Left ventricle myocardium inferior (tissue), 1 donor: ENCODE data around the gene SPSB4. TPM values are rescaled to one million over a fixed set of nuclear protein-coding genes. Genes with fewer than 3 reads are reported as not detected.

Source experiments
- DNase-seq: peaks from one replicate; pipeline ENCODE4 v3.0.0-alpha.2; 2020
- H3K27ac ChIP-seq: fragments of 200-600 bp; replicated peaks from 2 replicates; pipeline ENCODE4 v1.8.0; 2021
- H3K27me3 ChIP-seq: fragments of 200-600 bp; 2 replicates; pipeline ENCODE4 v1.8.0; 2021; ENCODE audit warnings: low read depth
- H3K36me3 ChIP-seq: fragments of 200-600 bp; 2 replicates; pipeline ENCODE4 v1.8.0; 2021
- H3K4me1 ChIP-seq: fragments of 200-600 bp; 2 replicates; pipeline ENCODE4 v1.8.0; 2021
- H3K4me3 ChIP-seq: fragments of 200-600 bp; 2 replicates; pipeline ENCODE4 v1.8.0; 2021; ENCODE audit warnings: mild to moderate bottlenecking, moderate library complexity
- H3K9me3 ChIP-seq: fragments of 200-600 bp; replicated peaks from 2 replicates; pipeline ENCODE4 v1.8.0; 2021
- CTCF ChIP-seq: fragments of 200-600 bp; IDR thresholded peaks from 2 replicates; pipeline ENCODE4 v1.8.0; 2021; ENCODE audit warnings: antibody characterized with exemption, mild to moderate bottlenecking, borderline replicate concordance
- intact Hi-C: fragments of 100-400 bp; cut with micrococcal nuclease; formaldehyde crosslinking; loops from one replicate; pipeline ENCODE4 v1.11.0; 2022
- total RNA-seq: library from RNA; stranded (reverse); fragmentation: NEBNext Ultra II Directional; extraction: Animal tissue kit (Norgen Biotek cat#: 25700); gene quantifications from one replicate; pipeline ENCODE4 v1.2.1, GENCODE V29; 2021
- donor health status: DM: no; HTN: yes; CAD: no; lungs with severe emphysema.

SPSB4 gene
- total RNA-seq, 1 donor from 2014 or later, result 11.2 TPM

- peaks cover 34% of the 10 kb centered on the region for H3K4me1 ChIP-seq
- no peaks in the 10 kb centered on the region for H3K36me3 ChIP-seq
- no peak overlapping the region for H3K4me3 ChIP-seq
- no peak for DNase-seq
- H3K27me3 ChIP-seq, result no peaks in the 10 kb centered on the region
- no peak for TF ChIP-seq CTCF
- intact Hi-C loops, result no loop called here
- H3K27ac ChIP-seq, result peak overlapping the region; percentile 73
- no peaks in the 10 kb centered on the region for H3K9me3 ChIP-seq
Measured at GRCh38 chr3:141077631-141078030, 26.5 kb downstream of the SPSB4 start.

- Histone ChIP-seq H3K27me3 (no peaks in the 10 kb centered on the region), H3K27ac (peak overlapping the region; percentile 73), H3K4me3 (no peak overlapping the region), H3K36me3 (no peaks in the 10 kb centered on the region), H3K4me1 (peaks cover 36% of the 10 kb centered on the region), H3K9me3 (no peaks in the 10 kb centered on the region)
- DNase-seq, result no peak
- intact Hi-C loops, result no loop called here
- TF ChIP-seq CTCF, result no peak
Measured at GRCh38 chr3:141078200-141078599, 27.1 kb downstream of the SPSB4 start.

- H3K4me1 ChIP-seq, result peaks cover 58% of the 10 kb centered on the region
- intact Hi-C loops, result no loop called here
- DNase-seq, result no peak
Measured at GRCh38 chr3:141080431-141080830, 29.3 kb downstream of the SPSB4 start.

GRCh38 chr3:141081141-141081795 is 30.1 kb downstream of the SPSB4 start:
- Histone ChIP-seq H3K27ac (no peak overlapping the region), H3K27me3 (no peaks in the 10 kb centered on the region), H3K36me3 (no peaks in the 10 kb centered on the region), H3K4me3 (no peak overlapping the region), H3K4me1 (peaks cover 58% of the 10 kb centered on the region), H3K9me3 (no peaks in the 10 kb centered on the region)
- intact Hi-C loops, result no loop called here
- no peak for TF ChIP-seq CTCF
- no peak for DNase-seq

More at GRCh38 chr3:141080431-141080830, 29.3 kb downstream of the SPSB4 start:
- TF ChIP-seq CTCF, result no peak
- H3K27ac ChIP-seq, result no peak overlapping the region
- no peaks in the 10 kb centered on the region for H3K9me3 ChIP-seq
- no peaks in the 10 kb centered on the region for H3K36me3 ChIP-seq
- H3K27me3 ChIP-seq, result no peaks in the 10 kb centered on the region
- no peak overlapping the region for H3K4me3 ChIP-seq

- no peak for TF ChIP-seq CTCF
- Histone ChIP-seq H3K4me3 (no peak overlapping the region), H3K4me1 (peaks cover 58% of the 10 kb centered on the region), H3K9me3 (no peaks in the 10 kb centered on the region), H3K36me3 (no peaks in the 10 kb centered on the region), H3K27me3 (no peaks in the 10 kb centered on the region), H3K27ac (no peak overlapping the region)
- intact Hi-C loops, result no loop called here
- no peak for DNase-seq
Measured at GRCh38 chr3:141082064-141082463, 30.9 kb downstream of the SPSB4 start.
